ENCODE measurements around the gene SLC39A11. TPM values are rescaled to one million over a fixed set of nuclear protein-coding genes. Genes with fewer than 3 reads are reported as not detected.
"Not testable (repeated sequence)": the region's sequence is repeated elsewhere in the genome, so short reads cannot be mapped to it uniquely, and the experiment has no call there.

SLC39A11 gene
- total RNA-seq, 1 donor from 2014 or later = 13.2 TPM

DNA sequence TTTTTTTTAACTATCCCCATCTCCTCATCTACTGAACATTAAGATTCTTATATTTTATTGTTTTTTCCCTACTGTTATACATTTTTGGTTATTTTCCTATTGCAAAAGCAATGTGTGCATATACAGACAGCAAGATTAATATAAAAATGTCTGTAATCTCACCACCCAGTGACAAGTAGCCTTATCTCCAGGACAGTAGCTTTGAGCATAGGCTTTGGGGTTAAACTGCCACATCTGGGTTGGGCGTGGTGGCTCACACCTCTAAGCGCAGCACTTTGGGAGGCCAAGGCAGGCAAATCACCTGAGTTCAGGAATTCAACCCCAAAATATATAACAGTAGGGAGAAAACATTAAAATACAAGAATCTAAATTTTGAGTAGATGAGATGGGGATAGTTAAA lies 44.9 kb upstream of the SLC39A11 start:
- Mint-ChIP-seq H3K9me3 (ENCODE audit: unreplicated experiment) (no peaks in the 10 kb centered on the region), H3K27ac (ENCODE audit: unreplicated experiment) (no peak overlapping the region), H3K4me3 (ENCODE audit: unreplicated experiment) (no peak overlapping the region), H3K27me3 (ENCODE audit: unreplicated experiment) (peaks cover 3% of the 10 kb centered on the region), H3K4me1 (ENCODE audit: unreplicated experiment) (no peaks in the 10 kb centered on the region), H3K36me3 (ENCODE audit: low read depth, unreplicated experiment) (no peaks in the 10 kb centered on the region)
- TF ChIP-seq, protein P1, sequence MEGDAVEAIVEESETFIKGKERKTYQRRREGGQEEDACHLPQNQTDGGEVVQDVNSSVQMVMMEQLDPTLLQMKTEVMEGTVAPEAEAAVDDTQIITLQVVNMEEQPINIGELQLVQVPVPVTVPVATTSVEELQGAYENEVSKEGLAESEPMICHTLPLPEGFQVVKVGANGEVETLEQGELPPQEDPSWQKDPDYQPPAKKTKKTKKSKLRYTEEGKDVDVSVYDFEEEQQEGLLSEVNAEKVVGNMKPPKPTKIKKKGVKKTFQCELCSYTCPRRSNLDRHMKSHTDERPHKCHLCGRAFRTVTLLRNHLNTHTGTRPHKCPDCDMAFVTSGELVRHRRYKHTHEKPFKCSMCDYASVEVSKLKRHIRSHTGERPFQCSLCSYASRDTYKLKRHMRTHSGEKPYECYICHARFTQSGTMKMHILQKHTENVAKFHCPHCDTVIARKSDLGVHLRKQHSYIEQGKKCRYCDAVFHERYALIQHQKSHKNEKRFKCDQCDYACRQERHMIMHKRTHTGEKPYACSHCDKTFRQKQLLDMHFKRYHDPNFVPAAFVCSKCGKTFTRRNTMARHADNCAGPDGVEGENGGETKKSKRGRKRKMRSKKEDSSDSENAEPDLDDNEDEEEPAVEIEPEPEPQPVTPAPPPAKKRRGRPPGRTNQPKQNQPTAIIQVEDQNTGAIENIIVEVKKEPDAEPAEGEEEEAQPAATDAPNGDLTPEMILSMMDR (IDR thresholded peaks at IDR 0.05; ENCODE audit: unreplicated experiment) = no peak
- no peak for DNase-seq (ENCODE audit: low spot score)

DNA sequence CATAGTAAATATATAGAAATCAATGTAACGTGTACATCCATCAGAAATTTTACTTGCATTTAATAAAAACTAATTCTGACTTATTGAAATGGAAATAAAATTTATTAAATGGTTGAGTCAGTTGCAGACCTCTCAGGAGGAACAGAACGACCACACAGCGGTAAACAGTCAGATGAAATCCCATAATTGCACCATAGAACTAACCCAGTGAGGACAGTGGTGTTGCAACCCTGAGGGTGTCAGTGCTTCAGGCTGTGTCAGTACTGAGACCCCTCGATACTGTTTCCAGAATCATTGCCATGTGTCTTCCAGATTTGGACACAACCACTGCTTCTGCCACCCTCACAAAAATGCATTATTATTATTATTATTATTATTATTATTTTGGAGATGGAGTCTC lies 43.3 kb upstream of the SLC39A11 start:
- H3K27ac Mint-ChIP-seq (ENCODE audit: unreplicated experiment) = no peak overlapping the region
- no peaks in the 10 kb centered on the region for H3K9me3 Mint-ChIP-seq (ENCODE audit: unreplicated experiment)

DNA sequence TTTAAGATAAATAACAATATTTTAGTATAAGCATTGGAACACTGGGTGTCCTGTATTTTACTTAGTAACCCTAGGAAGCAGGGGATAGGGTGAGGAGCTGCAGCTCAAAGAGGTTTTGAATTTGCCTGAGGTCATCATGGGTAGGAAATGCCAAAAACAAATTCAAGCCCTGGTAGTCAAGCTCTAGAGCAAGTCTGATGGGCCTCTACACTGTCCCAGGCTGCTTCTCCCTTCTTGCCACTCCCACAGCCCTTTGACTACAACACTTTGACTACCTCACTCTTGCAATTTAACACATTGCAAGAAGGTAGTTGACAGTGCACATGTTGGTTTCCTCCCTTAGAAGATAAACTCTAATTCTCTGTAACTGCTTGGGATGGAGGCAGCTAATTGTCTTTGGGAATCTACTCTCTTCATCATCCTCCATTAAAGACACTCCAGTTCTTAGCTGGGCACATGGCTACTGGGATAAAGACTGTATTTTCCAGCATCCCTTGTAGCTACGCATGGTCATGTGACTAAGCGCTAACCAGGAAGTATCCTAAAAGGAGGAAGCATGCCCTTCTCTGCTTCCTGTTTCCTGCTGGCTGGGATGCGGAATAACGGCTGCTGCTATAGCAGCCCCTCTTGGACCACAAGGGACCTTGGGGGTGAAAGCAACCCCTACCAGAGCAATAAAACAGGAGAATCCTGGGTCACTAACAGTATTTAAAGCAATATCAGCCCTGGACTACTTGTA lies 41.6 kb upstream of the SLC39A11 start:
- Mint-ChIP-seq H3K27ac (ENCODE audit: unreplicated experiment) (no peak overlapping the region), H3K36me3 (ENCODE audit: low read depth, unreplicated experiment) (no peaks in the 10 kb centered on the region), H3K4me1 (ENCODE audit: unreplicated experiment) (no peaks in the 10 kb centered on the region), H3K4me3 (ENCODE audit: unreplicated experiment) (no peak overlapping the region), H3K27me3 (ENCODE audit: unreplicated experiment) (peaks cover 3% of the 10 kb centered on the region), H3K9me3 (ENCODE audit: unreplicated experiment) (no peaks in the 10 kb centered on the region)
- DNase-seq (ENCODE audit: low spot score) = peak; percentile 7
- TF ChIP-seq, protein P1 (IDR thresholded peaks at IDR 0.05; ENCODE audit: unreplicated experiment) = no peak

More for the DNA sequence above, 43.3 kb upstream of the SLC39A11 start:
- peaks cover 3% of the 10 kb centered on the region for H3K27me3 Mint-ChIP-seq (ENCODE audit: unreplicated experiment)
- no peak for DNase-seq (ENCODE audit: low spot score)
- H3K36me3 Mint-ChIP-seq (ENCODE audit: low read depth, unreplicated experiment) = no peaks in the 10 kb centered on the region
- no peak overlapping the region for H3K4me3 Mint-ChIP-seq (ENCODE audit: unreplicated experiment)
- H3K4me1 Mint-ChIP-seq (ENCODE audit: unreplicated experiment) = no peaks in the 10 kb centered on the region
- TF ChIP-seq, protein P1 (IDR thresholded peaks at IDR 0.05; ENCODE audit: unreplicated experiment) = no peak

DNA sequence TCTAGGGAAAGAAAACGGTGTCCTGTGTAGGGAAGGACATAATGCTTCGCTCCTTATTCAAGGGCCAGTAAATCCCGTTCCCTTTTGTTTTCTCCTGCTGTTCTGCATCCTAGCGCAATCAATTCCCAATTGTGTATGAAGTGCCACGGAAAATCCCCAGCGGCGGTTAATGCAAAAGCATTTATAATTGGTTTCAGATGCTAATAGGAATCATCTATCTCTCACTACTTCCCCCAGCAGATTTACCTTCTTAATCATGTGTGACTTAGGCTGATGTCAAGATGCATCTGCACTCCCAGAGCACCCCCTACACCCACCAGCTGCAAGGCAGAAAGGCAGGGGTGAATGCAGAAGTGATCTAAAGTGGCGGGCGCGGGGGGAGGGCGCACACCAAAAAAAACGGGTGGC lies 39.6 kb upstream of the SLC39A11 start:
- Mint-ChIP-seq H3K4me3 (ENCODE audit: unreplicated experiment) (no peak overlapping the region), H3K4me1 (ENCODE audit: unreplicated experiment) (no peaks in the 10 kb centered on the region), H3K36me3 (ENCODE audit: low read depth, unreplicated experiment) (no peaks in the 10 kb centered on the region), H3K27ac (ENCODE audit: unreplicated experiment) (no peak overlapping the region), H3K9me3 (ENCODE audit: unreplicated experiment) (no peaks in the 10 kb centered on the region), H3K27me3 (ENCODE audit: unreplicated experiment) (peaks cover 3% of the 10 kb centered on the region)
- DNase-seq (ENCODE audit: low spot score) = no peak
- TF ChIP-seq, protein P1 (IDR thresholded peaks at IDR 0.05; ENCODE audit: unreplicated experiment) = no peak

DNA sequence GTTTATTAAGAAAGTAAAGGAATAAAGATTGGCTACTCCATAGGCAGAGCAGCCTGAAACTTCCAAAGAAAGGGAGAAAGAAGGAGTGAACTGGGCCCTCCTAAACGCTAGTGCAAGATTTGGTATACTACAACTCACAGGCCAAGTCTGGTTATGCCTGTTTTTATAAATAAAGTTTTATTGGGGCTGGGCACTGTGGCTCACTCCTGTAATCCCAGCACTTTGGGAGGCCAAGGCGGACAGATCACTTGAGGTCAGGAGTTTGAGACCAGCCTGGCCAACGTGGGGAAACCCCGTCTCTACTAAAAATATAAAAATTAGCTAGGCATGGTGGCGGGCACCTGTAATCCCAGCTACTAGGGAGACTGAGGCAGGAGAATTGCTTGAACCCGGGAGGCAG lies 39.0 kb upstream of the SLC39A11 start:
- not testable (repeated sequence) for H3K27ac Mint-ChIP-seq (ENCODE audit: unreplicated experiment); H3K27me3 Mint-ChIP-seq (ENCODE audit: unreplicated experiment); H3K4me3 Mint-ChIP-seq (ENCODE audit: unreplicated experiment); H3K36me3 Mint-ChIP-seq (ENCODE audit: low read depth, unreplicated experiment); H3K4me1 Mint-ChIP-seq (ENCODE audit: unreplicated experiment); H3K9me3 Mint-ChIP-seq (ENCODE audit: unreplicated experiment); DNase-seq (ENCODE audit: low spot score)
